HG03575 (cell line): Measurements from ENCODE around the gene HES3.

Source experiments
- ATAC-seq: cut with Tn5 transposase; IDR thresholded peaks from one replicate; pipeline ENCODE4 v1.9.1; 2021; ENCODE audit not compliant: unreplicated experiment, insufficient number of reproducible peaks, low FRiP score; ENCODE audit errors: extremely low read depth

HES3 gene

GRCh38 chr1:6244401-6245049 is 546 bp downstream of the HES3 start:
- ATAC-seq = no peak

DNA sequence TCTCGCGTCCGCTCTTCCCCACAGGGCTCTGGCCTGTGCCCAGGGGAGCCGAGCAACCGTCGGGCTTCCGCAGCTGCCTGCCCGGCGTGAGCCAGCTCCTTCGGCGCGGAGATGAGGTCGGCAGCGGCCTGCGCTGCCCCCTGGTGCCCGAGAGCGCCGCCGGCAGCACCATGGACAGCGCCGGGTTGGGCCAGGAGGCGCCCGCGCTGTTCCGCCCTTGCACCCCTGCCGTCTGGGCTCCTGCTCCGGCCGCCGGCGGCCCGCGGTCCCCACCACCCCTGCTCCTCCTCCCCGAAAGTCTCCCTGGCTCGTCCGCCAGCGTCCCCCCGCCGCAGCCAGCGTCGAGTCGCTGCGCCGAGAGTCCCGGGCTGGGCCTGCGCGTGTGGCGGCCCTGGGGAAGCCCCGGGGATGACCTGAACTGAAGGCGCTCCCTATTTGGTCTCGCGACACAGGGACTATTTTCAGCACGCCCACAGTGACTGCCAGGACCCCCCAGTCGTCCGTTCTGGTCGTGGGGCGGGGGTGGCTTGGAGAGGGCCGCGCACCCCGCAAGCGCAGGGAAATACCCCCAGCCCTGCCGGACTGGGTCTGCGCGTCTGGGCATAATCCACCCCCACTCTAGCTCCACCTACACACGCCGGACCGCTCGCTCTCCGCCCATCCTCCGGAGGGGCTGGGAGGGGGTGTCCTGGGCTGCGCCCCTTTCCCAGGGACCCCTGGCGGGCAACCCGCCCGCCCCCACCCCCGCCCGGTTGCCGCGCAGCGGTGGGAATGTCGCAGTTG is 1.3 kb downstream of the HES3 start:
- no peak for ATAC-seq

- no peak for ATAC-seq
Observed at GRCh38 chr1:6245869-6246496, 2.0 kb downstream of the HES3 start.

DNA sequence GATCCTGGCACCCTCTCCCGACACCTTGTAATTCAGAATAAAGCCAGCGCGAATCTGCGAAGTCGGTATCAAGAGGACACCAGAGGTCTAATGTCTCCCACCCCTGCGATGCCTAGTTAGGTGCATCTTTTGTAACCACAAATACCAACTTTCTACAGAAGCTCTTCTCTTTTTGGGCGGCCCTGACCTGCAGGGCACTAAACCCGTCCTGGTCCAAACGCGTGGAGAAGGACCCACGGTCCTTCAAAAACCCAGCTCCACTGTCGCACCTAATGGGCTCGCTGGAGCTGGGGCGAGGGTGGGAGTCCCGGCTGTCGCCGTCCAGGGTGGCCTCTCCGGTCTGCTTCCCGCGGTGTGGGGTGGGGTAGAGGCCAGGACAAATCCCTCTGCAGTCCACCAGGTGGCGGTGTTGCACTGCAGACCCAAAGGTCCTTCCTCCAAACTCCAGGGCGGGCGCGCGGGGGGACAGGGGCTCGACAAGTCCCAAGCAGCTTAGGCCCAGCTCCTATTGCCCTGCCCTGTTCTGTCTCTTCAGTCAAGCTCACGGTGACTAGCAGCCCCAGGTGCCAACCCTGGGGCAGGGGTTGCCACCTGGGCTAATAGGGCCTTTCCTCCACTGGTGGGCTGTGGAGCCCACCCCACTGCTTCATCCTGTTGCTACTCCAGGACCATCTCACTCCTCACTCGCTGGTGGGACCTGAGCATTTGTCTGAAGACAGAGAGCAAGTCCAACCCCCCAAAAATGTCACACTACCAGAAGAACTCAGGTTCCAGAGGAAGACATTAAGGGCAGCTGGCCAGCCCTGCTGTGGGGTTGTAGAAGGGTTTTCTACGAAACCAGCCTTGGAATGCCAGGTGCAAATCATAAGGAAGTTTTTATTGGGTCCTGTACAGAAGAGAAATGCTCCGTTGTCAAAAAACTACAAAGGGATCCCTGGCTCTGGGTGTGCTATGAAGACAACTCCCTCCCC is 2.8 kb downstream of the HES3 start:
- no peak for ATAC-seq

DNA sequence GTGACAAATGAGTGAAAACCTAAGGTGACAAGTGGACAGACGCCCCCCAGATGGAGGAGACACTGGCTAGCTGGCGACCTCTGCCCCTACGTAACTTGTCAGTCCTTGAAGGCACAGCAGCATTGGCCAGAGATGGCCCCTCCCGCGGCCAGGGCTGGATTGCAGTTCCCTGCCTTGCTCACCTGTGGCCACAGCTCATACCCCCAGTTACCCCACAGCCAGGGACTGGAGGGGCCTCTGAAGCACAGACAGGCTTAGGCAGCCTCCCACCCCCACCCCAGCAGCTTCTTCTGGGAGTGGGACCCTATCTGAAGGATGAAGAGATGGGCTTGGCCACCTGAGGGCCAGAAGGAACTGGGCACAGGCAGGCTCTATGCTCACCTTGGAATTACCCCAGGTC is 3.7 kb downstream of the HES3 start:
- ATAC-seq = no peak

DNA sequence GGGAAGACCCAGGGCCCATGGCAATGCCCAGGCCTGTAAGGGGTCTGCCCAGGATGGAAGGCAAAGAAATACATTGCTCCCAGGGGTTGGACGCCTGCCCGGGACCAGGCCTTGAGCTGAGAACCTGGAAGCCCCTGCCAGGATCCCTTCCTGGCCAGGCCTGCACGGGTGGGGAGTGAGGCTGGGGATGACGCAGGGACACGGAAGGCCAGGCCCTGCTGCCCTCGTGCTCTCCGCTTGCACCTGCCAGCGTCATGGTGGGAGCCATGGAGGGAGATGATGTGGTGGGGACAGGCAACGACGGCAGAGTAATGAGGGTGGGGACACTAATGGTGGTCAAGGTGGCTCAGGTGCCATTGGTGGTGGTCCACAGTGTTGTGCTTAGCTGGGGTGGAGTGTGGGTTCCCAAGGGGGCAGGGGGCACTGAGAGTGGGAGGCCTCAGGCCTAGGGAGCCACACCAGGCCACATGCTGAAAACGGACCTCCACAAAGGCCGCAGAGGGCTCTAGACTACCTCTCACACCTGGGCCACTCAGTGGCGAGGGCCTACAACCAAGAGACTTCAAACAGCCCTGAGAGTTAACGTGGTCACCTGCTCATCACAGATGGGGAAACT is 4.3 kb downstream of the HES3 start:
- no peak for ATAC-seq

DNA sequence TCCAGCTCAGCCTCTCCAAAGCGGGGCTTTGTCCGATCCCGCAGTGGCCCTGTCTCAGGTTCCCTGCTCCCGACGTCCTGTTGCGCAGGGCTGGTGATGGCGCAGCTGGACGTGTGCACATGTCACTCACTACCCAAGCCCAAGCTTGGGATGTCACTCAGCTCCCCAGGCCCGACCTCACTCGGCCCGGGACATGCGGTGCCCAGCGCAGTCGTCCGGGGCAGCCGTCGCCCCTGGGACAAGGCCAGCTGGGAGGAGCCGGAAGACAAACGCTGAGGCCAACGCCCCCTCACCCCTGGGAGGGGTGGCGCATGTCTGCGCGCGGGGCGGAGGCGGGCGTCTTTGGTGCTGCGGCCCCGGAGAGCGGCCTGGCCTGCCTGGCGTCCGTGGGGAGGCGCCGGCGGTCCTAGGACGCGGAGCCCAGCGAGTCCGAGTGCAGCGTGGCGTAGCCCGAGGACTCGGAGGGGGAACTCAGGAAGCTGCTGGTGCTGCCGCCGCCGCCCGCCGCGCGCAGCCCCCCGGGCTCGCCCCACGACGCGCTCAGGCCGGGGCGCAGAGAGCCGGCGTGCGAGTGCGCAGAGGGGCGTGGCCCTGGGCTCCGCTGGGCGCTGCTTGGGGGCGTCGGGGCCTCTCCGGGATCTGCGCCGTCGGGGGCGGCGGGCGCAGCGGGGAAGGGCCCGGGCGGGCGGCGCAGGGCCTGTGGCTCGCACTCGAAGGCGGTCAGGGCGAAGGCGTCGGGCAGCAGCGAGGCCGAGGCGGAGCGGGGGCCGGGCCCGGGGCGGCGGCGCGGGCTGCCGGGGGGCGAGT is 5.2 kb downstream of the HES3 start:
- ATAC-seq = no peak

- ATAC-seq = no peak
Observed at GRCh38 chr1:6249739-6250689, 6.0 kb downstream of the HES3 start.

GRCh38 chr1:6251233-6251632 is 7.3 kb downstream of the HES3 start:
- no peak for ATAC-seq

GRCh38 chr1:6251681-6252373 is 7.8 kb downstream of the HES3 start:
- ATAC-seq = no peak

GRCh38 chr1:6252374-6252710 is 8.4 kb downstream of the HES3 start:
- no peak for ATAC-seq

DNA sequence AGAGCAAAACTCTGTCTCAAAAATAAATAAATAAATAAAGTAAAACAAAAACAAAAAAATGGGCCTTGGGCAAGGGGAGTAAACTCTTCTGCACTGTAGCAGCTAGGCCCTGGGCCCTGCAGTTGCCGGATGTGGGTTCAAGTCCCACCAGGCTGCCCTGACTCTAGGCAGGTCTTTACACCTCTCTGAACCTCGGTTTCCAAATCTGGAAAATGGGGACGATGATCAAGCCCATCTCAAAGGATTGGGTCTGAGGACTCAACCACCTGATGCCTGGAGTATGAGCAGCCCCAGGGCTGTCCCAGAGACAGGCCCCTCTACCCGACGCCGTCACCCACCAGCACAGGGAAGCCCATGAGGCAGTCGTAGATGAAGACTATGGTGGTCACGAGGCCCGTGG is 9.4 kb downstream of the HES3 start:
- no peak for ATAC-seq

DNA sequence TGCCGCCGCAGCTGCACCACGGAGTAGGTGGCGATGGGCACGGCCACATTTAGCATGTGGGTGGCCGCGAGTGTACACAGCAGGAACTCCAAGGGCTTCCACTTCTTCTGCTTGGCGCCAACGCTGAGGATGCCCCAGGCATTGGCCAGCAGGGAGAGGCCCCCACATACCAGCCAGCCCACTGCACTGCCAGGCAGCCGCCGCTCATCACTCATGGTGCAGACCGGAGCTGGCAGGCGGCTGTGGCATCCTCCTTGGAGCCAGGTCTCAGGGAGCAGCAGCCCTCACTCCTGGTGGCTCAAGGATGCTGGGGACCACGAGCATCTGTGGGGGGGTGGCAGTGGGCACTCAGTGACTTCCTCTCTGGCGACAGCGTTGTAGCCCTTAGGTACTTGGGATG is 10.7 kb downstream of the HES3 start:
- no peak for ATAC-seq

DNA sequence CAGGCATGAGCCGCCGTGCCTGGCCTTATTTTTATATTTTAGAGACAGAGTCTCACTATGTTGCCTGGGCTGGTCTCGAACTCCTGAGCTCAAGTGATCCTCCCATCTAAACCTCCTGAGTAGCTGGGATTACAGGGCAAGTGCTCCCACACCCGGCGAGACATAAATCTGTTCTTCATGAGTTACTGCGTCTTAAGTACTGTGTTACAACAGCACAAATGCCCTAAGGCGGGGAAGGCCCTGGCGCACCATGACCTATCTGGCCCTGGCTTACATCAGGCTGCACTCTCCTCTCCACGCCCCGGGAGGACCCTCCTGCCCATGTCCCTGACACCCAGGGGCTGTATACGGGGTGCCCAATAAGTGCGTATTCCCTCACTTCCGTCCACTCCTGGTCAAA is 12.7 kb downstream of the HES3 start:
- no peak for ATAC-seq

DNA sequence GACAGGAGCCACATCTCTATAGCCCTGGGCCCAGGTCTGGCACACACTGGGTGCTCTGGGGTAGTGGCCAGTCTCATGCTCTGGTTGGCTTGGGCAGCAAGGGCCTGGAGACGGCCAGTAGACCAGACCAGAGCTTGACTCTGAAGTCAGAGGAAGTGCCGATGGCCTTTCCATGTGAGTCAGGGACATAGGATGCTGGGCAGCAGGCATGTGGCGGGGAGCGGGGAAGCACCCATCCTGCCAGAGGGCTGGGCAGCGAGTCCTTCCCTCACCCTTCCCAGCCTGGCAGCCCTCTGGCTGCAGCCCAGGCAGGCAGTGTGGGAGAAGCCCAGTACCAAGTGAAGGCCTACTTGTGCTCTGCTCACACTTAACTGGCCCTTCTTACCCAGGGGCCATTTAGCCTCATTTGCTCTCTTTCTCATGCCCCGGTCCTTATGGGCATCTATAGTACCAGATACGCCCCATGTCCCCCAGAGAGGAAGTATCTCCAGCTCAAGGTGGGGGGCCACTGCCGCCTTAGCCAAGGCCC is 13.6 kb downstream of the HES3 start:
- no peak for ATAC-seq

GRCh38 chr1:6258675-6259074 is 14.7 kb downstream of the HES3 start:
- no peak for ATAC-seq
